ENCODE measurements around the gene FAM210A. TPM values are rescaled to one million over a fixed set of nuclear protein-coding genes. Genes with fewer than 3 reads are reported as not detected.
A peak's percentile ranks its signal among the peaks of the same experiment; 100 is the strongest.

FAM210A gene
- total and polyA plus RNA-seq, 9 of the 15 experiments (the other 6 are each of a cell fraction or from before 2014, with no cell fraction given), result 8.3 to 41.7 (median 19.1) TPM

DNA sequence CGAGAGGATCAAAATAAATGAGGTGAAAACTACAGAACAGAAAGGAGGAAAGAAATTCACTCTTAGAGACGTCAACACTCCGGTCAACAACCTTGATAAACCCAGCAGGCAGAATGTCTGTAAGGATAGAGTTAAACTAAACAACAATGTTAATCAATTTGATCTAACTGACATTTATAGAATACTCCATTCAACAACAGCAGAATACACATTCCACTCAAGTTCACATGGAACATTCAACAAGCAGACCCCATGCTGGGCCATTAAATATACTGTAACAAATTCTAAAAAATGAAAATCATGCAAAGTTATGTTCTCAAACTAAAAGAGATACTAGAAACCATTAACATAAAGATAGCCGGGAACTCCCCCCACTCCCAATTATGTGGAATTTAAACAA lies 41.8 kb downstream of the FAM210A start (continued):
- TF ChIP-seq, protein P1, sequence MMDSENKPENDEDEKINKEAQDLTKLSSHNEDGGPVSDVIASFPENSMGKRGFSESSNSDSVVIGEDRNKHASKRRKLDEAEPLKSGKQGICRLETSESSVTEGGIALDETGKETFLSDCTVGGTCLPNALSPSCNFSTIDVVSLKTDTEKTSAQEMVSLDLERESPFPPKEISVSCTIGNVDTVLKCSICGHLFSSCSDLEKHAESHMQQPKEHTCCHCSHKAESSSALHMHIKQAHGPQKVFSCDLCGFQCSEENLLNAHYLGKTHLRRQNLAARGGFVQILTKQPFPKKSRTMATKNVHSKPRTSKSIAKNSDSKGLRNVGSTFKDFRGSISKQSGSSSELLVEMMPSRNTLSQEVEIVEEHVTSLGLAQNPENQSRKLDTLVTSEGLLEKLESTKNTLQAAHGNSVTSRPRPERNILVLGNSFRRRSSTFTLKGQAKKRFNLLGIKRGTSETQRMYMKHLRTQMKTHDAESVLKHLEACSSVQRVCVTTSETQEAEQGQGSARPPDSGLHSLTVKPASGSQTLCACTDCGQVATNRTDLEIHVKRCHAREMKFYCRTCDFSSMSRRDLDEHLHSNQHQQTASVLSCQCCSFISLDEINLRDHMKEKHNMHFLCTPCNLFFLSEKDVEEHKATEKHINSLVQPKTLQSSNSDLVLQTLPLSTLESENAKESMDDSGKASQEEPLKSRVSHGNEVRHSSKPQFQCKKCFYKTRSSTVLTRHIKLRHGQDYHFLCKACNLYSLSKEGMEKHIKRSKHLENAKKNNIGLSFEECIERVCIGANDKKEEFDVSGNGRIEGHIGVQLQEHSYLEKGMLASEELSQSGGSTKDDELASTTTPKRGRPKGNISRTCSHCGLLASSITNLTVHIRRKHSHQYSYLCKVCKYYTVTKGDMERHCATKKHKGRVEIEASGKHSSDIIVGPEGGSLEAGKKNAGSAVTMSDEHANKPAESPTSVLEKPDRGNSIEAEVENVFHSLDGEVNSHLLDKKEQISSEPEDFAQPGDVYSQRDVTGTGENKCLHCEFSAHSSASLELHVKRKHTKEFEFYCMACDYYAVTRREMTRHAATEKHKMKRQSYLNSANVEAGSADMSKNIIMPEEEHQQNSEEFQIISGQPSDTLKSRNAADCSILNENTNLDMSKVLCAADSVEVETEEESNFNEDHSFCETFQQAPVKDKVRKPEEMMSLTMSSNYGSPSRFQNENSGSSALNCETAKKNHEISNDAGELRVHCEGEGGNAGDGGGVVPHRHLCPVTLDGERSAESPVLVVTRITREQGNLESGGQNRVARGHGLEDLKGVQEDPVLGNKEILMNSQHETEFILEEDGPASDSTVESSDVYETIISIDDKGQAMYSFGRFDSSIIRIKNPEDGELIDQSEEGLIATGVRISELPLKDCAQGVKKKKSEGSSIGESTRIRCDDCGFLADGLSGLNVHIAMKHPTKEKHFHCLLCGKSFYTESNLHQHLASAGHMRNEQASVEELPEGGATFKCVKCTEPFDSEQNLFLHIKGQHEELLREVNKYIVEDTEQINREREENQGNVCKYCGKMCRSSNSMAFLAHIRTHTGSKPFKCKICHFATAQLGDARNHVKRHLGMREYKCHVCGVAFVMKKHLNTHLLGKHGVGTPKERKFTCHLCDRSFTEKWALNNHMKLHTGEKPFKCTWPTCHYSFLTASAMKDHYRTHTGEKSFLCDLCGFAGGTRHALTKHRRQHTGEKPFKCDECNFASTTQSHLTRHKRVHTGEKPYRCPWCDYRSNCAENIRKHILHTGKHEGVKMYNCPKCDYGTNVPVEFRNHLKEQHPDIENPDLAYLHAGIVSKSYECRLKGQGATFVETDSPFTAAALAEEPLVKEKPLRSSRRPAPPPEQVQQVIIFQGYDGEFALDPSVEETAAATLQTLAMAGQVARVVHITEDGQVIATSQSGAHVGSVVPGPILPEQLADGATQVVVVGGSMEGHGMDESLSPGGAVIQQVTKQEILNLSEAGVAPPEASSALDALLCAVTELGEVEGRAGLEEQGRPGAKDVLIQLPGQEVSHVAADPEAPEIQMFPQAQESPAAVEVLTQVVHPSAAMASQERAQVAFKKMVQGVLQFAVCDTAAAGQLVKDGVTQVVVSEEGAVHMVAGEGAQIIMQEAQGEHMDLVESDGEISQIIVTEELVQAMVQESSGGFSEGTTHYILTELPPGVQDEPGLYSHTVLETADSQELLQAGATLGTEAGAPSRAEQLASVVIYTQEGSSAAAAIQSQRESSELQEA (IDR thresholded peaks at IDR 0.05; ENCODE audit: low read depth), result no peak
- TF ChIP-seq ZNF695 (CRISPR knock-in tag; IDR thresholded peaks at IDR 0.05), result no peak
- TF ChIP-seq FOXP1 (CRISPR knock-in tag; IDR thresholded peaks at IDR 0.05), result no peak
- TF ChIP-seq, protein P2, sequence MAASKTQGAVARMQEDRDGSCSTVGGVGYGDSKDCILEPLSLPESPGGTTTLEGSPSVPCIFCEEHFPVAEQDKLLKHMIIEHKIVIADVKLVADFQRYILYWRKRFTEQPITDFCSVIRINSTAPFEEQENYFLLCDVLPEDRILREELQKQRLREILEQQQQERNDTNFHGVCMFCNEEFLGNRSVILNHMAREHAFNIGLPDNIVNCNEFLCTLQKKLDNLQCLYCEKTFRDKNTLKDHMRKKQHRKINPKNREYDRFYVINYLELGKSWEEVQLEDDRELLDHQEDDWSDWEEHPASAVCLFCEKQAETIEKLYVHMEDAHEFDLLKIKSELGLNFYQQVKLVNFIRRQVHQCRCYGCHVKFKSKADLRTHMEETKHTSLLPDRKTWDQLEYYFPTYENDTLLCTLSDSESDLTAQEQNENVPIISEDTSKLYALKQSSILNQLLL (CRISPR knock-in tag; IDR thresholded peaks at IDR 0.05; ENCODE audit: borderline replicate concordance), result 0 out of 2 replicates have a peak, but pooled peaks have one; percentile 73
- no peak for TF ChIP-seq SMARCA4 (IDR thresholded peaks at IDR 0.05)
- TF ChIP-seq, protein P3, sequence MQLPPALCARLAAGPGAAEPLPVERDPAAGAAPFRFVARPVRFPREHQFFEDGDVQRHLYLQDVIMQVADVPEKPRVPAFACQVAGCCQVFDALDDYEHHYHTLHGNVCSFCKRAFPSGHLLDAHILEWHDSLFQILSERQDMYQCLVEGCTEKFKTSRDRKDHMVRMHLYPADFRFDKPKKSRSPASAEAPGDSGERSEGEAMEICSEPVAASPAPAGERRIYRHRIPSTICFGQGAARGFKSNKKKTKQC (CRISPR knock-in tag; IDR thresholded peaks at IDR 0.05), result no peak

All from K562 (cell line).